WTC11 (cell line): ENCODE data around the gene C6orf118. TPM values are rescaled to one million over a fixed set of nuclear protein-coding genes. Genes with fewer than 3 reads are reported as not detected.

Experiments
- ATAC-seq: fragments of 200-7000 bp; cut with Tn5 transposase; 2 replicates; pipeline ENCODE4 v1.10.0; 2021; ENCODE audit warnings: mild to moderate bottlenecking, moderate library complexity
- CTCF ChIA-PET: fragments of 300-600 bp; sonication (Branson Sonifier 250); formaldehyde crosslinking; loops from one replicate; lab custom pipeline; 2021; ENCODE audit warnings: antibody characterized with exemption; lab: Charles Lee
- POLR2A ChIA-PET: fragments of 350-600 bp; sonication (Branson Sonifier 250); formaldehyde crosslinking; loops from one replicate; lab custom pipeline; 2021; ENCODE audit warnings: antibody characterized with exemption; lab: Charles Lee
- DNase-seq: peaks from one replicate; pipeline ENCODE4 v3.0.0; 2021; ENCODE audit warnings: low spot score
- H3K27ac Mint-ChIP-seq: 2 replicates; pipeline ENCODE4 v1.8.0; 2021; ENCODE audit warnings: mixed read lengths
- H3K27me3 Mint-ChIP-seq: 2 replicates; pipeline ENCODE4 v1.8.0; 2021; ENCODE audit warnings: low read depth, mild to moderate bottlenecking, moderate library complexity, mixed read lengths
- H3K36me3 Mint-ChIP-seq: 2 replicates; pipeline ENCODE4 v1.8.0; 2021; ENCODE audit warnings: mixed read lengths
- H3K4me1 Mint-ChIP-seq: 2 replicates; pipeline ENCODE4 v1.8.0; 2022; ENCODE audit warnings: mixed read lengths
- H3K4me3 Mint-ChIP-seq: 2 replicates; pipeline ENCODE4 v1.8.0; 2021; ENCODE audit warnings: mild to moderate bottlenecking, moderate library complexity, mixed read lengths
- H3K9me3 Mint-ChIP-seq: 2 replicates; pipeline ENCODE4 v1.8.0; 2021; ENCODE audit warnings: mixed read lengths
- ATF3 ChIP-seq: sonication (generic); formaldehyde crosslinking; conservative IDR thresholded peaks from 2 replicates; pipeline ENCODE4 v1.8.1; 2022; ENCODE audit warnings: mild to moderate bottlenecking, missing genetic modification reagents
- CREM ChIP-seq: sonication (generic); formaldehyde crosslinking; IDR thresholded peaks from 2 replicates; pipeline ENCODE4 v1.8.1; 2022; ENCODE audit warnings: mild to moderate bottlenecking, missing genetic modification reagents, moderate library complexity
- E2F1 ChIP-seq: sonication (generic); formaldehyde crosslinking; IDR thresholded peaks from 2 replicates; pipeline ENCODE4 v1.8.0; 2022; ENCODE audit warnings: mild to moderate bottlenecking, missing genetic modification reagents
- ERG ChIP-seq: fragments of 250-450 bp; sonication (Bioruptor Pico); IDR thresholded peaks from 2 replicates; pipeline ENCODE4 v1.8.0; 2021; ENCODE audit warnings: mild to moderate bottlenecking
- ESRRA ChIP-seq: sonication (generic); formaldehyde crosslinking; IDR thresholded peaks from 2 replicates; pipeline ENCODE4 v1.8.1; 2022; ENCODE audit warnings: mild to moderate bottlenecking, missing genetic modification reagents, borderline replicate concordance
- GABPB1 ChIP-seq: sonication (generic); formaldehyde crosslinking; IDR thresholded peaks from 2 replicates; pipeline ENCODE4 v1.8.1; 2023; ENCODE audit warnings: mild to moderate bottlenecking, missing genetic modification reagents
- GRHL2 ChIP-seq: fragments of 250-450 bp; sonication (Bioruptor Pico); IDR thresholded peaks from 2 replicates; pipeline ENCODE4 v1.8.0; 2022; ENCODE audit warnings: mild to moderate bottlenecking, moderate library complexity; ENCODE audit not compliant: insufficient replicate concordance, severe bottlenecking
- NFE2L1 ChIP-seq: sonication (generic); formaldehyde crosslinking; IDR thresholded peaks from 2 replicates; pipeline ENCODE4 v1.8.1; 2023; ENCODE audit warnings: missing genetic modification reagents
- NFYB ChIP-seq: sonication (generic); formaldehyde crosslinking; conservative IDR thresholded peaks from 2 replicates; pipeline ENCODE4 v1.8.0; 2022; ENCODE audit warnings: low read depth, missing genetic modification reagents
- NR1H2 ChIP-seq: sonication (generic); formaldehyde crosslinking; IDR thresholded peaks from 2 replicates; pipeline ENCODE4 v1.9.0; 2021; ENCODE audit warnings: mild to moderate bottlenecking, moderate library complexity, missing genetic modification reagents
- PRRX2 ChIP-seq: fragments of 250-450 bp; sonication (Bioruptor Pico); IDR thresholded peaks from 2 replicates; pipeline ENCODE4 v1.8.0; 2021; ENCODE audit warnings: mild to moderate bottlenecking
- SP1 ChIP-seq: sonication (generic); formaldehyde crosslinking; conservative IDR thresholded peaks from 2 replicates; pipeline ENCODE4 v1.8.1; 2022; ENCODE audit warnings: missing genetic modification reagents
- TCF7 ChIP-seq: sonication (generic); formaldehyde crosslinking; IDR thresholded peaks from 2 replicates; pipeline ENCODE4 v1.8.0; 2022; ENCODE audit warnings: mild to moderate bottlenecking, low read depth, missing genetic modification reagents, moderate library complexity
- ZBTB21 ChIP-seq: sonication (generic); formaldehyde crosslinking; IDR thresholded peaks from 2 replicates; pipeline ENCODE4 v1.8.1; 2023; ENCODE audit warnings: mild to moderate bottlenecking, missing genetic modification reagents, borderline replicate concordance
- ZNF232 ChIP-seq: sonication (generic); formaldehyde crosslinking; IDR thresholded peaks from 2 replicates; pipeline ENCODE4 v1.8.0; 2022; ENCODE audit warnings: mild to moderate bottlenecking, missing genetic modification reagents
- ZNF671 ChIP-seq: fragments of 250-450 bp; sonication (Bioruptor Pico); IDR thresholded peaks from 2 replicates; pipeline ENCODE4 v1.8.0; 2021; ENCODE audit warnings: mild to moderate bottlenecking
- total RNA-seq: library from RNA; stranded (reverse); gene quantifications from 3 replicates; pipeline ENCODE4 v1.2.3, GENCODE V29; 2021
- TF ChIP-seq, protein P1 (sequence below): sonication (generic); formaldehyde crosslinking; IDR thresholded peaks from 2 replicates; pipeline ENCODE4 v1.8.0; 2022; ENCODE audit warnings: mild to moderate bottlenecking, missing genetic modification reagents
- TF ChIP-seq, protein P2 (sequence below): sonication (generic); formaldehyde crosslinking; IDR thresholded peaks from 2 replicates; pipeline ENCODE4 v1.8.0; 2023; ENCODE audit warnings: missing genetic modification reagents
- TF ChIP-seq, protein P3 (sequence below): sonication (generic); formaldehyde crosslinking; IDR thresholded peaks from 2 replicates; pipeline ENCODE4 v1.8.1; 2022; ENCODE audit warnings: mild to moderate bottlenecking, moderate library complexity, missing genetic modification reagents
- TF ChIP-seq, protein P4 (sequence below): fragments of 250-450 bp; sonication (Bioruptor Pico); IDR thresholded peaks from 2 replicates; pipeline ENCODE4 v2.1.2; 2022; ENCODE audit warnings: mild to moderate bottlenecking, moderate library complexity
- TF ChIP-seq, protein P5 (sequence below): sonication (generic); formaldehyde crosslinking; IDR thresholded peaks from 2 replicates; pipeline ENCODE4 v1.8.1; 2022; ENCODE audit warnings: low read depth, mild to moderate bottlenecking, moderate library complexity, missing genetic modification reagents, borderline replicate concordance
- TF ChIP-seq, protein P6 (sequence below): fragments of 250-450 bp; sonication (Bioruptor Pico); IDR thresholded peaks from 2 replicates; pipeline ENCODE4 v1.9.0; 2021; ENCODE audit warnings: mild to moderate bottlenecking

The C6orf118 gene
- total RNA-seq, 1 experiment from 2014 or later = 0.22 TPM

DNA sequence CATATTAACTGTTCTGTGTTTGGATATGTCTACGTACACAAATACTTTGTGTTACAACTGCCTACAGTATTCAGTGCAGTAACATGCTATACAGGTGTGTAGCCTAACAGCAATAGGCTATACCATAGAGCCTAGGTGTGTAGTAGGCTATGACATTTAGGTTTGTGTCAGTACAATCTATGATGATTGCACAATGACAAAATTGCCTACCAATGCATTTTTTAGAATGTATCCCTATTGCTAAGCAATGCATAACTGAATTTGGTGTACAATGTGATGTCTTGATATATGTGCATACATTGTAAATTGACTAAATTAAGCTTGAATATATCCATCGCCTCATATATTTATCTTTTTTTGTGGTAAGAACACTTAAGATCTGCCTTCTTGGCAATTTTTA, 48.9 kb downstream of the C6orf118 start:
- CTCF ChIA-PET = no interaction called here
- DNase-seq = no peak
- H3K36me3 Mint-ChIP-seq = peaks cover 30% of the 10 kb centered on the region
- H3K4me1 Mint-ChIP-seq = no peaks in the 10 kb centered on the region
- ATAC-seq = no peak
- no peak for TF ChIP-seq E2F1 (CRISPR knock-in tag)
- TF ChIP-seq, protein P1, sequence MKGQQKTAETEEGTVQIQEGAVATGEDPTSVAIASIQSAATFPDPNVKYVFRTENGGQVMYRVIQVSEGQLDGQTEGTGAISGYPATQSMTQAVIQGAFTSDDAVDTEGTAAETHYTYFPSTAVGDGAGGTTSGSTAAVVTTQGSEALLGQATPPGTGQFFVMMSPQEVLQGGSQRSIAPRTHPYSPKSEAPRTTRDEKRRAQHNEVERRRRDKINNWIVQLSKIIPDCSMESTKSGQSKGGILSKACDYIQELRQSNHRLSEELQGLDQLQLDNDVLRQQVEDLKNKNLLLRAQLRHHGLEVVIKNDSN (CRISPR knock-in tag) = no peak
- H3K27me3 Mint-ChIP-seq = no peaks in the 10 kb centered on the region
- POLR2A ChIA-PET = no interaction called here
- no peak overlapping the region for H3K27ac Mint-ChIP-seq
- no peak overlapping the region for H3K4me3 Mint-ChIP-seq
- peaks cover 58% of the 10 kb centered on the region for H3K9me3 Mint-ChIP-seq

GRCh38 chr6:165249808-165250207, 59.6 kb downstream of the C6orf118 start:
- H3K4me3 Mint-ChIP-seq = no peak overlapping the region
- TF ChIP-seq NFE2L1 (no peak), NFYB (CRISPR knock-in tag) (no peak), ZNF671 (CRISPR knock-in tag) (no peak), SP1 (CRISPR knock-in tag) (no peak)
- TF ChIP-seq, protein P2, sequence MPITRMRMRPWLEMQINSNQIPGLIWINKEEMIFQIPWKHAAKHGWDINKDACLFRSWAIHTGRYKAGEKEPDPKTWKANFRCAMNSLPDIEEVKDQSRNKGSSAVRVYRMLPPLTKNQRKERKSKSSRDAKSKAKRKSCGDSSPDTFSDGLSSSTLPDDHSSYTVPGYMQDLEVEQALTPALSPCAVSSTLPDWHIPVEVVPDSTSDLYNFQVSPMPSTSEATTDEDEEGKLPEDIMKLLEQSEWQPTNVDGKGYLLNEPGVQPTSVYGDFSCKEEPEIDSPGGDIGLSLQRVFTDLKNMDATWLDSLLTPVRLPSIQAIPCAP (CRISPR knock-in tag) = no peak
- TF ChIP-seq, protein P3, sequence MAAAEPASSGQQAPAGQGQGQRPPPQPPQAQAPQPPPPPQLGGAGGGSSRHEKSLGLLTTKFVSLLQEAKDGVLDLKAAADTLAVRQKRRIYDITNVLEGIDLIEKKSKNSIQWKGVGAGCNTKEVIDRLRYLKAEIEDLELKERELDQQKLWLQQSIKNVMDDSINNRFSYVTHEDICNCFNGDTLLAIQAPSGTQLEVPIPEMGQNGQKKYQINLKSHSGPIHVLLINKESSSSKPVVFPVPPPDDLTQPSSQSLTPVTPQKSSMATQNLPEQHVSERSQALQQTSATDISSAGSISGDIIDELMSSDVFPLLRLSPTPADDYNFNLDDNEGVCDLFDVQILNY (CRISPR knock-in tag) = no peak
- TF ChIP-seq, protein P4, sequence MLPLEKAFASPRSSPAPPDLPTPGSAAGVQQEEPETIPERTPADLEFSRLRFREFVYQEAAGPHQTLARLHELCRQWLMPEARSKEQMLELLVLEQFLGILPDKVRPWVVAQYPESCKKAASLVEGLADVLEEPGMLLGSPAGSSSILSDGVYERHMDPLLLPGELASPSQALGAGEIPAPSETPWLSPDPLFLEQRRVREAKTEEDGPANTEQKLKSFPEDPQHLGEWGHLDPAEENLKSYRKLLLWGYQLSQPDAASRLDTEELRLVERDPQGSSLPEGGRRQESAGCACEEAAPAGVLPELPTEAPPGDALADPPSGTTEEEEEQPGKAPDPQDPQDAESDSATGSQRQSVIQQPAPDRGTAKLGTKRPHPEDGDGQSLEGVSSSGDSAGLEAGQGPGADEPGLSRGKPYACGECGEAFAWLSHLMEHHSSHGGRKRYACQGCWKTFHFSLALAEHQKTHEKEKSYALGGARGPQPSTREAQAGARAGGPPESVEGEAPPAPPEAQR (CRISPR knock-in tag) = no peak
- TF ChIP-seq, all 79 proteins: peak for 0
- ChIA-PET CTCF (no interaction called here), POLR2A (no interaction called here)
- Mint-ChIP-seq H3K36me3 (no peaks in the 10 kb centered on the region), H3K27ac (no peak overlapping the region), H3K27me3 (no peaks in the 10 kb centered on the region), H3K4me1 (peaks cover 5% of the 10 kb centered on the region), H3K9me3 (peaks cover 5% of the 10 kb centered on the region; the same call in 1 of the 2 replicates)
- no peak for ATAC-seq
- no peak for DNase-seq

DNA sequence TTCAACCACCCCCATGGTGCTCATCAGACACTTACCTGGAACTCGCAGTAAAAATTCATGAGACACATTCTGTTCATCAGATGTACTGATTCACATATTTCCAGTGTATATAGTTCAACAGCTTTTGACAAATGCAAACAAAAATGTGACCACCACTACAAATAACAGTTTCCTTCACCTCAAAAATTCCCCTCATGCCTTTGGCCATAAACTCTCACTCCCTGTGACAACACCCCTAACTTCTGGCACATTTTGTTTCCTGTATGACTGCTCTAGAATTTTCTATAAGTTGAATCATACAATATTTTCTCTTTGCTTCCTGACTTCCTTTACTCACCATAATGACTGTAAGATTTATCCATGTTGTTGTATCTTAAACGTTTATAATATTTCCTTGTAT, 63.7 kb downstream of the C6orf118 start:
- Mint-ChIP-seq H3K36me3 (no peaks in the 10 kb centered on the region), H3K9me3 (0 out of 2 replicates have a peak, but pooled peaks cover 2% of the 10 kb centered on the region)
- TF ChIP-seq, protein P5, sequence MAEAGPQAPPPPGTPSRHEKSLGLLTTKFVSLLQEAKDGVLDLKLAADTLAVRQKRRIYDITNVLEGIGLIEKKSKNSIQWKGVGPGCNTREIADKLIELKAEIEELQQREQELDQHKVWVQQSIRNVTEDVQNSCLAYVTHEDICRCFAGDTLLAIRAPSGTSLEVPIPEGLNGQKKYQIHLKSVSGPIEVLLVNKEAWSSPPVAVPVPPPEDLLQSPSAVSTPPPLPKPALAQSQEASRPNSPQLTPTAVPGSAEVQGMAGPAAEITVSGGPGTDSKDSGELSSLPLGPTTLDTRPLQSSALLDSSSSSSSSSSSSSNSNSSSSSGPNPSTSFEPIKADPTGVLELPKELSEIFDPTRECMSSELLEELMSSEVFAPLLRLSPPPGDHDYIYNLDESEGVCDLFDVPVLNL (CRISPR knock-in tag) = no peak
- TF ChIP-seq CREM (CRISPR knock-in tag) = no peak
- no peak for TF ChIP-seq ZNF232
- no peak for TF ChIP-seq TCF7 (CRISPR knock-in tag)
- no peak for TF ChIP-seq ATF3
- no peak for TF ChIP-seq GRHL2 (CRISPR knock-in tag)
- no peak for TF ChIP-seq ESRRA (CRISPR knock-in tag)
- TF ChIP-seq, protein P6, sequence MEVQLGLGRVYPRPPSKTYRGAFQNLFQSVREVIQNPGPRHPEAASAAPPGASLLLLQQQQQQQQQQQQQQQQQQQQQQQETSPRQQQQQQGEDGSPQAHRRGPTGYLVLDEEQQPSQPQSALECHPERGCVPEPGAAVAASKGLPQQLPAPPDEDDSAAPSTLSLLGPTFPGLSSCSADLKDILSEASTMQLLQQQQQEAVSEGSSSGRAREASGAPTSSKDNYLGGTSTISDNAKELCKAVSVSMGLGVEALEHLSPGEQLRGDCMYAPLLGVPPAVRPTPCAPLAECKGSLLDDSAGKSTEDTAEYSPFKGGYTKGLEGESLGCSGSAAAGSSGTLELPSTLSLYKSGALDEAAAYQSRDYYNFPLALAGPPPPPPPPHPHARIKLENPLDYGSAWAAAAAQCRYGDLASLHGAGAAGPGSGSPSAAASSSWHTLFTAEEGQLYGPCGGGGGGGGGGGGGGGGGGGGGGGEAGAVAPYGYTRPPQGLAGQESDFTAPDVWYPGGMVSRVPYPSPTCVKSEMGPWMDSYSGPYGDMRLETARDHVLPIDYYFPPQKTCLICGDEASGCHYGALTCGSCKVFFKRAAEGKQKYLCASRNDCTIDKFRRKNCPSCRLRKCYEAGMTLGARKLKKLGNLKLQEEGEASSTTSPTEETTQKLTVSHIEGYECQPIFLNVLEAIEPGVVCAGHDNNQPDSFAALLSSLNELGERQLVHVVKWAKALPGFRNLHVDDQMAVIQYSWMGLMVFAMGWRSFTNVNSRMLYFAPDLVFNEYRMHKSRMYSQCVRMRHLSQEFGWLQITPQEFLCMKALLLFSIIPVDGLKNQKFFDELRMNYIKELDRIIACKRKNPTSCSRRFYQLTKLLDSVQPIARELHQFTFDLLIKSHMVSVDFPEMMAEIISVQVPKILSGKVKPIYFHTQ (CRISPR knock-in tag) = no peak
- TF ChIP-seq GABPB1 (CRISPR knock-in tag) = no peak
- TF ChIP-seq PRRX2 (CRISPR knock-in tag) = no peak
- no peak for TF ChIP-seq ZBTB21 (CRISPR knock-in tag)
- no peak for TF ChIP-seq ZNF671 (CRISPR knock-in tag)
- no peak for TF ChIP-seq NR1H2
- TF ChIP-seq ERG (CRISPR knock-in tag) = no peak

More for the DNA sequence above, 63.7 kb downstream of the C6orf118 start:
- Mint-ChIP-seq H3K27me3 (no peaks in the 10 kb centered on the region), H3K27ac (no peak overlapping the region), H3K4me3 (no peak overlapping the region), H3K4me1 (peaks cover 13% of the 10 kb centered on the region)
- ChIA-PET CTCF (interaction anchor here (1.0 kb wide), 1 partner anchor 148 kb away, joined by 3 read pairs; no protein-coding TSS in a partner anchor), POLR2A (no interaction called here)
- no peak for DNase-seq
- ATAC-seq = no peak
